Neural progenitor cell (in vitro differentiated cells): Measurements from ENCODE around the gene C2CD3. TPM values are rescaled to one million over a fixed set of nuclear protein-coding genes. Genes with fewer than 3 reads are reported as not detected.
"Not testable (repeated sequence)": the region's sequence is repeated elsewhere in the genome, so short reads cannot be mapped to it uniquely, and the experiment has no call there.

Experiments
- DNase-seq: peaks from one replicate; pipeline ENCODE4 v3.0.0-alpha.2; 2016; ENCODE audit warnings: low spot score
- H2AFZ ChIP-seq: fragments of 200-600 bp; sonication (generic); replicated peaks from 2 replicates; pipeline ENCODE4 v1.6.1; 2016; ENCODE audit warnings: antibody characterized with exemption
- H3F3A ChIP-seq: fragments of 200-600 bp; sonication (generic); 2 replicates; pipeline ENCODE4 v1.6.1; 2016; ENCODE audit warnings: antibody characterized with exemption, low read depth
- H3K27ac ChIP-seq: fragments of 200-600 bp; sonication (generic); 2 replicates; pipeline ENCODE4 v1.5.1; 2016; ENCODE audit warnings: mild to moderate bottlenecking
- H3K27me3 ChIP-seq: fragments of 200-600 bp; sonication (generic); 2 replicates; pipeline ENCODE4 v1.6.1; 2016; ENCODE audit warnings: mild to moderate bottlenecking, moderate library complexity
- H3K36me3 ChIP-seq: fragments of 200-600 bp; sonication (generic); 2 replicates; pipeline ENCODE4 v1.5.1; 2016
- H3K4me1 ChIP-seq: fragments of 200-600 bp; sonication (generic); 2 replicates; pipeline ENCODE4 v1.6.1; 2016; ENCODE audit warnings: mixed run types
- H3K4me2 ChIP-seq: fragments of 200-600 bp; sonication (generic); 2 replicates; pipeline ENCODE4 v1.6.1; 2016
- H3K4me3 ChIP-seq: fragments of 200-600 bp; sonication (generic); 2 replicates; pipeline ENCODE4 v1.5.1; 2016
- H3K79me2 ChIP-seq: fragments of 200-600 bp; sonication (generic); 2 replicates; pipeline ENCODE4 v1.6.1; 2016; ENCODE audit warnings: low read depth
- H3K9ac ChIP-seq: fragments of 200-600 bp; sonication (generic); 2 replicates; pipeline ENCODE4 v1.6.1; 2016
- H3K9me3 ChIP-seq: fragments of 200-600 bp; sonication (generic); 2 replicates; pipeline ENCODE4 v1.5.1; 2016; ENCODE audit warnings: low read depth
- H4K20me1 ChIP-seq: fragments of 200-600 bp; sonication (generic); 2 replicates; pipeline ENCODE4 v1.6.1; 2016; ENCODE audit warnings: low read depth
- H3K27ac Mint-ChIP-seq: 3 replicates; pipeline ENCODE4 v1.8.0; 2021; ENCODE audit warnings: mixed read lengths
- H3K27me3 Mint-ChIP-seq: 2 replicates; pipeline ENCODE4 v1.8.0; 2022; ENCODE audit warnings: low read depth, mild to moderate bottlenecking, inconsistent platforms, moderate library complexity, mixed read lengths; ENCODE audit not compliant: insufficient read depth
- H3K36me3 Mint-ChIP-seq: 3 replicates; pipeline ENCODE4 v1.8.0; 2021; ENCODE audit warnings: mixed read lengths
- H3K4me1 Mint-ChIP-seq: 3 replicates; pipeline ENCODE4 v1.8.0; 2021; ENCODE audit warnings: mixed read lengths
- H3K4me3 Mint-ChIP-seq: 3 replicates; pipeline ENCODE4 v1.8.0; 2021; ENCODE audit warnings: mild to moderate bottlenecking, moderate library complexity, mixed read lengths
- H3K9me3 Mint-ChIP-seq: 3 replicates; pipeline ENCODE4 v1.8.0; 2020; ENCODE audit warnings: mixed read lengths
- CTCF ChIP-seq: fragments of 200-600 bp; sonication (generic); IDR thresholded peaks from 2 replicates; pipeline ENCODE4 v1.5.1; 2017; ENCODE audit warnings: antibody characterized with exemption, mild to moderate bottlenecking
- EZH2 ChIP-seq: fragments of 200-600 bp; sonication (generic); IDR thresholded peaks from 2 replicates; pipeline ENCODE4 v1.6.1; 2017; ENCODE audit warnings: antibody characterized with exemption, mild to moderate bottlenecking, moderate library complexity
- EZH2phosphoT487 ChIP-seq: fragments of 200-600 bp; sonication (generic); IDR thresholded peaks from 2 replicates; pipeline ENCODE4 v1.6.1; 2017; ENCODE audit warnings: antibody characterized with exemption
- total RNA-seq: library from RNA; depleted of rRNA; stranded (reverse); fragments of >200 nt; gene quantifications from 2 replicates; pipeline ENCODE4 v1.2.3, GENCODE V29; 2015; ENCODE audit warnings: low replicate concordance

C2CD3 gene
- total RNA-seq, 1 donor from 2014 or later = 19.6 TPM

DNA sequence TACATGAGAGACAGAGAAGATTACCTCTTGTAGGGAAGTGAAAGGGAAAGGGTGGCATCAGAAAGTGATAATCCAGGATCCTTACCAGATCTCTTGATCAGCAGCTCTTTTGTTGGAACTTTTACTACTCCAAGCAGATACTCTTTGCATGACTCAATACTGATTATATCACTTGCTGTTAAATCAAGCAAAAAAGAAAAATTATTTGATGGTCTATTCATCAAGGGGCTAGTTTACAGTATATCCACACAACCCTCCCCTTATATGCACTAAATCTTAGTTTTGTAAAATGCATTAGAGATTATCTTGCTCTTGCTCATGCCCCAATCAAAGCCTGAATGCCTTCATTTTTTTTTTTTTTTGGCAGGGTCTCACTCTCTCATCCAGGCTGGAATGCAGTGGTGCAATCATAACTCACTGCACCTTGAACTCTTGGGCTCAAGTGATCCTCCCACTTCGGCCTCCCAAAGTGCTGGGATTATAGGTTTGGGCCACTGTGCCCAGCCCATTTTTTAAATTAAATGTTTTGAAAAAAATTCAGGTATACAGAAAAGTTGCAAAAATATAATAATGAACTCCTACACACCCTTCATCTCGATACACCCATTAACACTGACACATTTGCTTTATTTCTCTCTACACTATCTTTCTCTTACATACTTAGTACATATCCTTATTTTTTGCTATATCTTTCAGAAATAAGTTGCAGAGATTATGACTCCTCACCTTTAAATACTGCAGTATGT is 85.8 kb downstream of the C2CD3 start:
- no peak overlapping the region for H3K4me3 Mint-ChIP-seq
- H3K9me3 Mint-ChIP-seq = peaks cover 6% of the 10 kb centered on the region
- Histone ChIP-seq H3K27ac (no peak overlapping the region), H3K4me2 (no peak overlapping the region), H3K79me2 (no peaks in the 10 kb centered on the region), H3F3A (no peaks in the 10 kb centered on the region), H3K9ac (no peak overlapping the region), H3K27me3 (no peaks in the 10 kb centered on the region), H3K36me3 (peaks cover 8% of the 10 kb centered on the region), H2AFZ (no peak overlapping the region), H3K4me1 (no peaks in the 10 kb centered on the region), H3K9me3 (no peaks in the 10 kb centered on the region), H3K4me3 (no peak overlapping the region), H4K20me1 (no peaks in the 10 kb centered on the region)
- no peaks in the 10 kb centered on the region for H3K27me3 Mint-ChIP-seq
- peaks cover 40% of the 10 kb centered on the region for H3K36me3 Mint-ChIP-seq
- no peaks in the 10 kb centered on the region for H3K4me1 Mint-ChIP-seq
- DNase-seq = no peak
- no peak for TF ChIP-seq EZH2
- TF ChIP-seq EZH2phosphoT487 = no peak
- TF ChIP-seq CTCF = no peak
- H3K27ac Mint-ChIP-seq = no peak overlapping the region

- DNase-seq, H3K9me3 ChIP-seq, H3K27me3 Mint-ChIP-seq, H3K4me2 ChIP-seq, H3K9ac ChIP-seq, H3K4me3 ChIP-seq, H3K9me3 Mint-ChIP-seq, H3K4me1 ChIP-seq, H3F3A ChIP-seq, H3K79me2 ChIP-seq, H3K4me1 Mint-ChIP-seq, H2AFZ ChIP-seq, H4K20me1 ChIP-seq, H3K36me3 ChIP-seq, H3K27me3 ChIP-seq, H3K4me3 Mint-ChIP-seq, H3K27ac Mint-ChIP-seq, H3K27ac ChIP-seq: not testable (repeated sequence)
- peaks cover 43% of the 10 kb centered on the region for H3K36me3 Mint-ChIP-seq
Observed at GRCh38 chr11:74083927-74084326, 86.9 kb downstream of the C2CD3 start.

- peaks cover 5% of the 10 kb centered on the region for H3K36me3 ChIP-seq
- no peaks in the 10 kb centered on the region for H3K79me2 ChIP-seq
- no peaks in the 10 kb centered on the region for H3K4me1 ChIP-seq
- no peaks in the 10 kb centered on the region for H3K4me1 Mint-ChIP-seq
- no peak for DNase-seq
- no peak for TF ChIP-seq EZH2
- TF ChIP-seq EZH2phosphoT487 = no peak
- TF ChIP-seq CTCF = no peak
- H3K27me3 ChIP-seq = no peaks in the 10 kb centered on the region
- H3K9me3 Mint-ChIP-seq = peaks cover 6% of the 10 kb centered on the region
- no peak overlapping the region for H2AFZ ChIP-seq
- no peak overlapping the region for H3K4me3 Mint-ChIP-seq
- no peak overlapping the region for H3K4me3 ChIP-seq
- H4K20me1 ChIP-seq = no peaks in the 10 kb centered on the region
- H3K27me3 Mint-ChIP-seq = no peaks in the 10 kb centered on the region
- peaks cover 58% of the 10 kb centered on the region for H3K36me3 Mint-ChIP-seq
- H3K27ac Mint-ChIP-seq = no peak overlapping the region
- no peak overlapping the region for H3K4me2 ChIP-seq
- H3K27ac ChIP-seq = no peak overlapping the region
- no peaks in the 10 kb centered on the region for H3F3A ChIP-seq
- no peaks in the 10 kb centered on the region for H3K9me3 ChIP-seq
- no peak overlapping the region for H3K9ac ChIP-seq
Observed at GRCh38 chr11:74081428-74081827, 89.4 kb downstream of the C2CD3 start.

DNA sequence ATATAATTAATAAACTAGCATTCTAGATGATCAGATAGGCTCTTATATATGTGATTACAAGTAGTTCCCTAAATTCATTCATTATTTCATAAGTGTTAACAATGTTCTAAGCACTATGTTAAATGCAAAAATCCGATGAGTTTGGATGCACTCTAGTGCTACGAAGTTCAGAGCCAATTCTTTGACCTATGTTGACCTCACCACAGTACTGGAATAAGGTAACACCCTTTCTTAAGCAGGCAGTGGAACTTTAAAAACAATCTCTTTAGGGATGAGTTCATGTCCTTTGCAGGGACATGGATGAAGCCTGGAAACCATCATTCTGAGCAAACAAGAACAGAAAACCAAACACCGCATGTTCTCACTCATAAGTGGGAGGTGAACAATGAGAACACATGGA is 93.6 kb downstream of the C2CD3 start:
- no peak overlapping the region for H3K4me3 Mint-ChIP-seq
- TF ChIP-seq EZH2phosphoT487 (no peak), EZH2 (no peak), CTCF (no peak)
- H3K9ac ChIP-seq = no peak overlapping the region
- no peaks in the 10 kb centered on the region for H3K36me3 ChIP-seq
- H3K27ac Mint-ChIP-seq = no peak overlapping the region
- no peaks in the 10 kb centered on the region for H3K27me3 ChIP-seq
- H3K4me2 ChIP-seq = no peak overlapping the region
- H3K27ac ChIP-seq = no peak overlapping the region
- no peak for DNase-seq
- H3K4me1 Mint-ChIP-seq = no peaks in the 10 kb centered on the region
- no peak overlapping the region for H2AFZ ChIP-seq
- no peaks in the 10 kb centered on the region for H3F3A ChIP-seq
- H4K20me1 ChIP-seq = no peaks in the 10 kb centered on the region
- H3K9me3 ChIP-seq = no peaks in the 10 kb centered on the region
- no peaks in the 10 kb centered on the region for H3K4me1 ChIP-seq
- H3K27me3 Mint-ChIP-seq = no peaks in the 10 kb centered on the region
- H3K9me3 Mint-ChIP-seq = no peaks in the 10 kb centered on the region
- peaks cover 41% of the 10 kb centered on the region for H3K36me3 Mint-ChIP-seq
- no peaks in the 10 kb centered on the region for H3K79me2 ChIP-seq
- no peak overlapping the region for H3K4me3 ChIP-seq
